ENCODE data around the gene SPRY4.

The SPRY4 gene

DNA sequence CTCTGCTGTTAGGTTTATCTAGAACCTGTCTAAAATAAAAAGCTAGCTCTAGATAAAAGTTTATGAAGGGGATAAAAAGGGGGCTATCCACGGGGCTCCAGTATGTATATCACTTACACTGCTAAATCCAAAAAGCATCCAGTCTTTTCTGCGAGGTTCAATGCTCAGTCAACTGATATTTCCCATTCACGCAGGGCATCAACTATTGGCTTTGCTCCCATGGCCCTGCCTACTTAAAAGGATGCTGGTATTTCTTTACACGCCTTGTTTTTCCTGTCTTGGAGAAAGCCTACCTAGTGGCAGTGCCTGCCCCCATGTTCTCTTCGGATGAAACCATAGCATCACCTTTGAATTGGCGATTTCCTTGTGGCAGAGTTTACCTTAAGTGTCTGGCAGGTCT, 8.1 kb downstream of the SPRY4 start:
- no peak for DNase-seq
- peaks cover 18 to 50% (median 41%) of the 10 kb centered on the region in 4 experiments for H3K4me1 ChIP-seq (ENCODE audit: control extremely low read depth in 1 of 4, control insufficient read depth in 4 of 4, insufficient read depth in 4 of 4, low read length in 3 of 4)
- H3K27ac ChIP-seq (ENCODE audit: insufficient read depth in 1 of 2, low read depth in 1 of 2, low read length in 2 of 2, poor library complexity in 1 of 2, severe bottlenecking in 2 of 2) = no peak overlapping the region
- H3K9me3 ChIP-seq (ENCODE audit: control extremely low read depth in 1 of 5, control insufficient read depth in 4 of 5, insufficient read depth in 2 of 5, low read depth in 1 of 5, low read length in 4 of 5) = no peaks in the 10 kb centered on the region
- peaks cover 0 to 3% (median 0%) of the 10 kb centered on the region in 5 experiments for H3K27me3 ChIP-seq (replicated peaks in 2 of 5; ENCODE audit: control insufficient read depth in 4 of 5, insufficient read depth in 5 of 5, low read length in 4 of 5)
- ChIA-PET CTCF (interaction anchor here (0.9 to 1.2 kb wide), 2 partner anchors 11 to 152 kb away, joined by 3 read pairs; no protein-coding TSS in a partner anchor), POLR2A (no interaction called here)
- WGBS (ENCODE audit: insufficient coverage) = 75% methylated on average over 6 of the region's 6 CpGs
- H3K36me3 ChIP-seq (ENCODE audit: control insufficient read depth in 4 of 4, insufficient read depth in 4 of 4, low read length in 3 of 4) = no peaks in the 10 kb centered on the region
- H3K4me3 ChIP-seq (ENCODE audit: control insufficient read depth in 1 of 7, extremely low read depth in 1 of 7, insufficient read depth in 4 of 7, low read depth in 2 of 7, low read length in 6 of 7) = no peak overlapping the region

DNA sequence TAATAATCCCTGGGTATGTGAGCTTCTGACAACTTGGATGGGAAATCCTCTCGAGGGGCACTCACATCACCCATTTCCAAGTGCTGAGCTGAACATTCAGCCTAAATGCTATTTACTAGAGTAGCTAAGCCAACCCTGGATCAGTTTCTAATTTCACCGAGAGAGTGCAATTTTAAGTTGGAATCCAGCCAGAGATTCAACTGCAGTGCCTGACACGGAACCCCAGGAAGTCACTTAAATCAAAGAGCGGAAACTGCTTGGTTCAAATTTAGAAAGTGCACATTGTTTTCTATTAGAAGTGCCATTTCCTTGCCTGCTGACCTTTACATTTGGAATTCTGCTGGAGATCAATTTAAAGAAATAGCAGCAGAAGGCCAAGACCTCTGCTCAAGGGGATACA, 8.8 kb downstream of the SPRY4 start:
- peaks cover 0 to 2% (median 0%) of the 10 kb centered on the region in 5 experiments for H3K27me3 ChIP-seq (replicated peaks in 2 of 5; ENCODE audit: control insufficient read depth in 4 of 5, insufficient read depth in 5 of 5, low read length in 4 of 5)
- peak; percentile 45 to 77 (median 75) for DNase-seq
- peaks cover 18 to 44% (median 39%) of the 10 kb centered on the region in 4 experiments for H3K4me1 ChIP-seq (ENCODE audit: control extremely low read depth in 1 of 4, control insufficient read depth in 4 of 4, insufficient read depth in 4 of 4, low read length in 3 of 4)
- POLR2A ChIA-PET = no interaction called here
- peak overlapping the region in 1 of 7 experiments; percentile 16 for H3K4me3 ChIP-seq (ENCODE audit: control insufficient read depth in 1 of 7, extremely low read depth in 1 of 7, insufficient read depth in 4 of 7, low read depth in 2 of 7, low read length in 6 of 7)
- WGBS (ENCODE audit: insufficient coverage) = 0% methylated on average over 3 of the region's 4 CpGs
- CTCF ChIA-PET = interaction anchor here (0.9 to 1.2 kb wide), 2 partner anchors 11 to 152 kb away, joined by 3 read pairs; no protein-coding TSS in a partner anchor
- no peak overlapping the region for H3K27ac ChIP-seq (ENCODE audit: insufficient read depth in 1 of 2, low read depth in 1 of 2, low read length in 2 of 2, poor library complexity in 1 of 2, severe bottlenecking in 2 of 2)
- H3K36me3 ChIP-seq (ENCODE audit: control insufficient read depth in 4 of 4, insufficient read depth in 4 of 4, low read length in 3 of 4) = no peaks in the 10 kb centered on the region
- H3K9me3 ChIP-seq (ENCODE audit: control extremely low read depth in 1 of 5, control insufficient read depth in 4 of 5, insufficient read depth in 2 of 5, low read depth in 1 of 5, low read length in 4 of 5) = no peaks in the 10 kb centered on the region

DNA sequence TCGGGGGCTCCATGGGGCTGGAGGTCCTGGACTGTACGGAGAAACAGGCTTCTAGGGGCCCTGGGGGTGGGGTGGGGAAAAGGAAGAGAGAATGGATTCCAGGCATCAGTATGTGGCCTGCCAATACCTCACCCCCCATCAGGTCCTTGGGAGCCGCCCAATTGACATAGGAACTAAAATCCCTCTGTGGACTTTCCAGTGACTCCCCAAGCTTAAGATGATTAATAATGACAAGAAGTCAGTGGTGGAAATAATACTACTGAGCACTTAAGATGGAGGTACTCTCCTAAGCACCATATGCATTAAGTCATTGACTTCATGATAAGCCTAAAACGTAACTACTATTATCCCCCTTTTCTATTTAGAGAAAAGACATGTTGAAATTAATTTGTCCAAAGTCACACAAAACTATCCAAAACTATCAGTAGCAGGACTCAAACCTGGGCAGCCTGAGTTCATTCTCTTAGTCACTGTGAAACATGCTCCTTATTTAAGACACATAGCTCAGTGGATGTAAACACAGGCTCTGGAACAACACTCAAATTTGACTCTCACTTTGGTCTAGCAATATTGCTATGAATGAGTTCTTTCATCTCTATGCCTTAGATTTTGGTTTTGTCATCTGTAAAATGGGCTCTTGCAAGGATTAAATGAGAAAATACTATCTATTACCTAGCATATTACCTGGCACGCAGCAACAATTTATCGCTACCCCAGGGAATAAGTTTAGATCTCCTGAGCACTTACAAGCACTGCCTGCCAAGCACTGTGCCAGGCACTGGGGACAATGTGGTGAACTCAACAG, 9.5 kb downstream of the SPRY4 start:
- ChIA-PET POLR2A (no interaction called here), CTCF (interaction anchor here (1.2 kb wide), 1 partner anchor 153 kb away, joined by 3 read pairs; no protein-coding TSS in a partner anchor)
- no peaks in the 10 kb centered on the region for H3K9me3 ChIP-seq (ENCODE audit: control extremely low read depth in 1 of 5, control insufficient read depth in 4 of 5, insufficient read depth in 2 of 5, low read depth in 1 of 5, low read length in 4 of 5)
- peaks cover 0 to 2% (median 0%) of the 10 kb centered on the region in 5 experiments for H3K27me3 ChIP-seq (replicated peaks in 2 of 5; ENCODE audit: control insufficient read depth in 4 of 5, insufficient read depth in 5 of 5, low read length in 4 of 5)
- no peak overlapping the region for H3K27ac ChIP-seq (ENCODE audit: insufficient read depth in 1 of 2, low read depth in 1 of 2, low read length in 2 of 2, poor library complexity in 1 of 2, severe bottlenecking in 2 of 2)
- H3K4me3 ChIP-seq (ENCODE audit: control insufficient read depth in 1 of 7, extremely low read depth in 1 of 7, insufficient read depth in 4 of 7, low read depth in 2 of 7, low read length in 6 of 7) = peak overlapping the region in 1 of 7 experiments; percentile 16
- WGBS (ENCODE audit: insufficient coverage) = 100% methylated on average over 3 of the region's 6 CpGs
- H3K36me3 ChIP-seq (ENCODE audit: control insufficient read depth in 4 of 4, insufficient read depth in 4 of 4, low read length in 3 of 4) = no peaks in the 10 kb centered on the region
- peaks cover 14 to 36% (median 32%) of the 10 kb centered on the region in 4 experiments for H3K4me1 ChIP-seq (ENCODE audit: control extremely low read depth in 1 of 4, control insufficient read depth in 4 of 4, insufficient read depth in 4 of 4, low read length in 3 of 4)
- DNase-seq = no peak

DNA sequence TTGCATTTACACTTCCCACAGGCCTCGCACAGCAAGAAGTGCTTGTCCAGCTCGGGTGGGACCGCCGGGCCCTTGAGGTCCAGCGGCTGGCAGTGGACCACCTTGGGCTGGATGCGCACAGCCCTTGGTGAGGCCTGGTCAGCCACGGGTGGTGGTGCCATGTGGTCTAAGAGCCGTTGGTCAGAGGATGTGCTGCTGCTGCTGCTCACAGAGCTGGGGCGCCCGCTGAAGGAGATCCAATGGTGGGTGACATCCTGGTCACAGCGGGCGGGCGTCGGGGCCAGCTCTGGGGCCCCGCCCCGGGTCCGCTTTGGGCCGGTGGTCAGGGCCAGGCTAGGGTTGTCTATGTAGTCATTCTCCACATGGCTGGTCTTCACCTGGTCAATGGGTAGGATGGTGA, 10.2 kb downstream of the SPRY4 start:
- Histone ChIP-seq H3K9me3 (ENCODE audit: control extremely low read depth in 1 of 5, control insufficient read depth in 4 of 5, insufficient read depth in 2 of 5, low read depth in 1 of 5, low read length in 4 of 5) (no peaks in the 10 kb centered on the region), H3K4me1 (ENCODE audit: control extremely low read depth in 1 of 4, control insufficient read depth in 4 of 4, insufficient read depth in 4 of 4, low read length in 3 of 4) (peaks cover 11 to 30% (median 27%) of the 10 kb centered on the region in 4 experiments), H3K27me3 (replicated peaks in 2 of 5; ENCODE audit: control insufficient read depth in 4 of 5, insufficient read depth in 5 of 5, low read length in 4 of 5) (peaks cover 0 to 2% (median 0%) of the 10 kb centered on the region in 5 experiments), H3K4me3 (ENCODE audit: control insufficient read depth in 1 of 7, extremely low read depth in 1 of 7, insufficient read depth in 4 of 7, low read depth in 2 of 7, low read length in 6 of 7) (no peak overlapping the region), H3K36me3 (ENCODE audit: control insufficient read depth in 4 of 4, insufficient read depth in 4 of 4, low read length in 3 of 4) (no peaks in the 10 kb centered on the region), H3K27ac (ENCODE audit: insufficient read depth in 1 of 2, low read depth in 1 of 2, low read length in 2 of 2, poor library complexity in 1 of 2, severe bottlenecking in 2 of 2) (no peak overlapping the region)
- no peak for DNase-seq
- CTCF ChIA-PET = no interaction called here
- 97% methylated on average over 11 of the region's 18 CpGs for WGBS (ENCODE audit: insufficient coverage)
- POLR2A ChIA-PET = no interaction called here

DNA sequence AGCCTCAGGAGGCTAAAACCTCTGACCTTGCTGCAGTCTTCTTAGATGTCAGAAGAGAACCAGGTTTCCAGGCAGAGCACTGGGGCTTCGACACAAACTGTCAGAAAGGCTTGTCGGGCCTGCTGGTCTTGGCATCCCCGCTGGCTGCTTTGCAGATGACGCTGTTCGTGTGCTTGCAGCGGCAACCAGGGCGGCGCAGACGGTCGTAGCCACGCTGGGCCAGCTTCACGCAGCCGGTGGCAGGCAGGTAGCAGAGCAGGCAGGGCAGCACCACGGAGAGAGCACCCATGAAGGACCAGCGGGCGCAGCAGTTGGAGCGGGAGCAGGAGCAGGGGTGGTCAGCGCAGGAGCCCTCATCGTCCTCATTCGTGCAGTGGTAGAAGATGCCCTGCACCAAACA, 10.7 kb downstream of the SPRY4 start:
- Histone ChIP-seq H3K4me1 (ENCODE audit: control extremely low read depth in 1 of 4, control insufficient read depth in 4 of 4, insufficient read depth in 4 of 4, low read length in 3 of 4) (peaks cover 11 to 30% (median 26%) of the 10 kb centered on the region in 4 experiments), H3K4me3 (ENCODE audit: control insufficient read depth in 1 of 7, extremely low read depth in 1 of 7, insufficient read depth in 4 of 7, low read depth in 2 of 7, low read length in 6 of 7) (no peak overlapping the region), H3K9me3 (ENCODE audit: control extremely low read depth in 1 of 5, control insufficient read depth in 4 of 5, insufficient read depth in 2 of 5, low read depth in 1 of 5, low read length in 4 of 5) (no peaks in the 10 kb centered on the region), H3K27ac (ENCODE audit: insufficient read depth in 1 of 2, low read depth in 1 of 2, low read length in 2 of 2, poor library complexity in 1 of 2, severe bottlenecking in 2 of 2) (no peak overlapping the region), H3K27me3 (replicated peaks in 2 of 5; ENCODE audit: control insufficient read depth in 4 of 5, insufficient read depth in 5 of 5, low read length in 4 of 5) (peaks cover 0 to 2% (median 0%) of the 10 kb centered on the region in 5 experiments), H3K36me3 (ENCODE audit: control insufficient read depth in 4 of 4, insufficient read depth in 4 of 4, low read length in 3 of 4) (no peaks in the 10 kb centered on the region)
- CTCF ChIA-PET = no interaction called here
- 98% methylated on average over 17 of the region's 20 CpGs for WGBS (ENCODE audit: insufficient coverage)
- POLR2A ChIA-PET = no interaction called here
- DNase-seq = no peak

DNA sequence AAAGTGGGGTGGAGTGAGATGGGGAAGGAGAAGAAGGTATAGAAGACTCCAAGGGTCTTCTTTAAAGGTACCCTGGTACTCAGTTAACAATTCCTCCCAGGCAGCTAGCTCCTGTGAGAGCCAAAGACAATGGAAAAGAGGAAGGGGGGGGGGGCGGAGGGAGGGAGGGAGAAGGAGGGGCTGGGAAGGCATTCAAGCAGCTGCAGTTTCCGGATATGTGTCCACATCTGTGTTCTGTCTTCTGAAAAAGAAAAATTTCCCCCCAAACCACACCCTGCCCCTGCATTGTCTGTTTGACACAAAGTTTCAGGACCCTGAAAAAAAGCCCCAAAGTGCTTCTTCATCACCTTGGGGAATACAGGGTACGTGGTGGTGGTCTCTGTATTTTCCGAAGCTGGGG, 11.1 kb downstream of the SPRY4 start:
- no peak overlapping the region for H3K27ac ChIP-seq (ENCODE audit: insufficient read depth in 1 of 2, low read depth in 1 of 2, low read length in 2 of 2, poor library complexity in 1 of 2, severe bottlenecking in 2 of 2)
- peaks cover 0 to 2% (median 0%) of the 10 kb centered on the region in 5 experiments for H3K27me3 ChIP-seq (replicated peaks in 2 of 5; ENCODE audit: control insufficient read depth in 4 of 5, insufficient read depth in 5 of 5, low read length in 4 of 5)
- no peaks in the 10 kb centered on the region for H3K36me3 ChIP-seq (ENCODE audit: control insufficient read depth in 4 of 4, insufficient read depth in 4 of 4, low read length in 3 of 4)
- no peak for DNase-seq
- H3K4me1 ChIP-seq (ENCODE audit: control extremely low read depth in 1 of 4, control insufficient read depth in 4 of 4, insufficient read depth in 4 of 4, low read length in 3 of 4) = peaks cover 11 to 27% (median 25%) of the 10 kb centered on the region in 4 experiments
- no peaks in the 10 kb centered on the region for H3K9me3 ChIP-seq (ENCODE audit: control extremely low read depth in 1 of 5, control insufficient read depth in 4 of 5, insufficient read depth in 2 of 5, low read depth in 1 of 5, low read length in 4 of 5)
- ChIA-PET POLR2A (no interaction called here), CTCF (no interaction called here)
- WGBS (ENCODE audit: insufficient coverage) = 92% methylated on average over 2 of the region's 4 CpGs
- H3K4me3 ChIP-seq (ENCODE audit: control insufficient read depth in 1 of 7, extremely low read depth in 1 of 7, insufficient read depth in 4 of 7, low read depth in 2 of 7, low read length in 6 of 7) = no peak overlapping the region

DNA sequence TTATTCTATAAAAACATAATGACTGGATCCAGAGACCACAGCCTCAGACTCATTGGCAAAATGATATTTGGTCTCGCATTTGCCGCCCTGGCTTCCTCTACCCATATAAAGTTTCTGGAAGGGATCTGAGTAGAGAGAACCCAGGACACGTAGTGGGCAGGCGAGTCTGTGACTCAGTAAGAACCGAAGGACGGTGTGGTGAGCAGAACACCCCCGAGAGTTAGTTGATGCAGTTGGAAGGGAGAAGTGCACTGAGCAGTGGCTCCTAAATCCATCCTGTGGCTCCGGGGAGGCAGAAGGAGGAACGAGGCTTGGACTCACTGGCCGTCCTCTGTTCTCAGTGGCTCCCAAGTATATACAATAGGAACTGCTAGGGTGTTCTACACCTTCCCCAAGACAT, 11.5 kb downstream of the SPRY4 start:
- no peaks in the 10 kb centered on the region for H3K36me3 ChIP-seq (ENCODE audit: control insufficient read depth in 4 of 4, insufficient read depth in 4 of 4, low read length in 3 of 4)
- ChIA-PET POLR2A (no interaction called here), CTCF (no interaction called here)
- peaks cover 11 to 27% (median 25%) of the 10 kb centered on the region in 4 experiments for H3K4me1 ChIP-seq (ENCODE audit: control extremely low read depth in 1 of 4, control insufficient read depth in 4 of 4, insufficient read depth in 4 of 4, low read length in 3 of 4)
- H3K4me3 ChIP-seq (ENCODE audit: control insufficient read depth in 1 of 7, extremely low read depth in 1 of 7, insufficient read depth in 4 of 7, low read depth in 2 of 7, low read length in 6 of 7) = no peak overlapping the region
- WGBS (ENCODE audit: insufficient coverage) = 100% methylated on average over 7 of the region's 10 CpGs
- no peak overlapping the region for H3K27ac ChIP-seq (ENCODE audit: insufficient read depth in 1 of 2, low read depth in 1 of 2, low read length in 2 of 2, poor library complexity in 1 of 2, severe bottlenecking in 2 of 2)
- H3K27me3 ChIP-seq (replicated peaks in 2 of 5; ENCODE audit: control insufficient read depth in 4 of 5, insufficient read depth in 5 of 5, low read length in 4 of 5) = peaks cover 0 to 2% (median 0%) of the 10 kb centered on the region in 5 experiments
- H3K9me3 ChIP-seq (ENCODE audit: control extremely low read depth in 1 of 5, control insufficient read depth in 4 of 5, insufficient read depth in 2 of 5, low read depth in 1 of 5, low read length in 4 of 5) = no peaks in the 10 kb centered on the region
- DNase-seq = no peak

All from common myeloid progenitor, CD34-positive (primary cell).